IMR-90 (cell line): ENCODE results near the gene TLL1. TPM values are rescaled to one million over a fixed set of nuclear protein-coding genes. Genes with fewer than 3 reads are reported as not detected.

ENCODE experiments used
- ATAC-seq: fragments of 200-7000 bp; cut with Tn5 transposase; 2 replicates; pipeline ENCODE4 v1.9.1; 2020; ENCODE audit warnings: low read depth, mild to moderate bottlenecking, moderate library complexity
- BruUV-seq: library from RNA; stranded (reverse); fragments of 400-500 nt; replicated peaks from 2 replicates; lab custom pipeline; 2021; lab: Mats Ljungman, UMichigan
- CTCF ChIA-PET: fragments of 300-600 bp; formaldehyde crosslinking; extraction: SDS; loops from one replicate; lab custom pipeline; 2021; ENCODE audit warnings: antibody characterized with exemption; lab: Yijun Ruan, JAX
- POLR2A ChIA-PET: fragments of 300-600 bp; sonication (Branson Sonifier 250); formaldehyde crosslinking; loops from one replicate; lab custom pipeline; 2022; ENCODE audit warnings: antibody characterized with exemption; ENCODE audit not compliant: unreplicated experiment; lab: Charles Lee
- DNase-seq: peaks from one replicate; pipeline ENCODE4 v3.0.0; 2013
- H2AFZ ChIP-seq: replicated peaks from 2 replicates; pipeline ENCODE3; 2013; ENCODE audit warnings: low read length, mild to moderate bottlenecking; ENCODE audit not compliant: poor library complexity
- H2AK5ac ChIP-seq: 2 replicates; pipeline ENCODE4 v1.6.1; 2013; ENCODE audit warnings: low read depth, low read length, inconsistent platforms
- H2AK9ac ChIP-seq: replicated peaks from 2 replicates; pipeline ENCODE3; 2013; ENCODE audit warnings: mild to moderate bottlenecking, low read depth, low read length, moderate library complexity; ENCODE audit not compliant: poor library complexity
- H2BK120ac ChIP-seq: 2 replicates; pipeline ENCODE4 v1.6.1; 2013; ENCODE audit warnings: low read depth, low read length, inconsistent platforms
- H2BK15ac ChIP-seq: 3 replicates; pipeline ENCODE4 v1.6.1; 2013; ENCODE audit warnings: low read depth, low read length, inconsistent platforms
- H2BK20ac ChIP-seq: 2 replicates; pipeline ENCODE4 v1.6.1; 2013; ENCODE audit warnings: low read depth, mild to moderate bottlenecking, inconsistent platforms, low read length, moderate library complexity
- H2BK5ac ChIP-seq: 2 replicates; pipeline ENCODE4 v1.6.1; 2013; ENCODE audit warnings: mild to moderate bottlenecking, low read depth, low read length, inconsistent platforms; ENCODE audit not compliant: poor library complexity, severe bottlenecking
- H3K14ac ChIP-seq: replicated peaks from 2 replicates; pipeline ENCODE4 v1.6.1; 2013; ENCODE audit warnings: low read depth, low read length, inconsistent platforms
- H3K18ac ChIP-seq: 2 replicates; pipeline ENCODE4 v1.6.1; 2013; ENCODE audit warnings: low read depth, low read length, control low read depth
- H3K23ac ChIP-seq: 2 replicates; pipeline ENCODE4 v1.6.1; 2013; ENCODE audit warnings: low read depth, low read length, inconsistent platforms
- H3K27ac ChIP-seq: 2 replicates; pipeline ENCODE4 v1.5.1; 2013; ENCODE audit warnings: mild to moderate bottlenecking, control low read depth, low read length; ENCODE audit not compliant: insufficient read depth
- H3K27me3 ChIP-seq: 2 replicates; pipeline ENCODE4 v1.6.1; 2013; ENCODE audit warnings: low read length; ENCODE audit not compliant: control insufficient read depth, insufficient read depth
- H3K36me3 ChIP-seq: 2 replicates; pipeline ENCODE4 v1.6.1; 2013; ENCODE audit warnings: low read length, mixed read lengths; ENCODE audit not compliant: control insufficient read depth, insufficient read depth
- H3K4ac ChIP-seq: 2 replicates; pipeline ENCODE4 v1.6.1; 2013; ENCODE audit warnings: low read depth, low read length, inconsistent platforms
- H3K4me1 ChIP-seq: 2 replicates; pipeline ENCODE4 v1.6.1; 2013; ENCODE audit warnings: low read length, mixed read lengths; ENCODE audit not compliant: control insufficient read depth, insufficient read depth
- H3K4me2 ChIP-seq: 2 replicates; pipeline ENCODE4 v1.6.1; 2013; ENCODE audit warnings: low read depth, mild to moderate bottlenecking, control low read depth, low read length, moderate library complexity
- H3K4me3 ChIP-seq: 2 replicates; pipeline ENCODE4 v1.5.1; 2013; ENCODE audit warnings: low read depth, mild to moderate bottlenecking, control low read depth, low read length, moderate library complexity; ENCODE audit not compliant: insufficient read depth
- H3K56ac ChIP-seq: 2 replicates; pipeline ENCODE4 v1.6.1; 2013; ENCODE audit warnings: low read length, inconsistent platforms; ENCODE audit not compliant: insufficient read depth; ENCODE audit errors: extremely low read depth
- H3K79me1 ChIP-seq, 2 experiments: 2 replicates each; pipeline ENCODE4 v1.6.1; 2013; ENCODE audit warnings: low read length in 2 of 2, inconsistent platforms in 1 of 2, low read depth in 1 of 2
- H3K9ac ChIP-seq: 2 replicates; pipeline ENCODE4 v1.6.1; 2013; ENCODE audit warnings: low read depth, low read length, control low read depth
- H3K9me1 ChIP-seq: 2 replicates; pipeline ENCODE4 v1.6.1; 2013; ENCODE audit warnings: low read length, inconsistent platforms; ENCODE audit not compliant: insufficient read depth
- H3K9me3 ChIP-seq: 2 replicates; pipeline ENCODE4 v1.6.1; 2013; ENCODE audit warnings: low read length; ENCODE audit not compliant: control insufficient read depth, insufficient read depth
- H4K20me1 ChIP-seq: 2 replicates; pipeline ENCODE4 v1.6.1; 2013; ENCODE audit warnings: low read length, inconsistent platforms; ENCODE audit not compliant: insufficient read depth
- H4K5ac ChIP-seq: 2 replicates; pipeline ENCODE4 v1.6.1; 2013; ENCODE audit warnings: mild to moderate bottlenecking, low read depth, low read length, control low read depth
- H4K8ac ChIP-seq, 2 experiments: 2 replicates each; pipeline ENCODE4 v1.6.1; 2013; ENCODE audit warnings: low read depth in 2 of 2, low read length in 2 of 2, control low read depth in 1 of 2, inconsistent platforms in 1 of 2
- H4K91ac ChIP-seq: 2 replicates; pipeline ENCODE4 v1.6.1; 2013; ENCODE audit warnings: low read depth, low read length, inconsistent platforms; ENCODE audit not compliant: insufficient read depth
- CHD1 ChIP-seq: IDR thresholded peaks from 2 replicates; pipeline ENCODE4 v1.6.1; 2012; ENCODE audit warnings: low read depth, low read length, improper control_type of control experiment
- ELK1 ChIP-seq: fragments of 150-350 bp; IDR thresholded peaks from 2 replicates; pipeline ENCODE4 v1.6.1; 2016; ENCODE audit warnings: low read depth, mild to moderate bottlenecking, low read length, moderate library complexity, borderline replicate concordance
- MAFK ChIP-seq: IDR thresholded peaks from 2 replicates; pipeline ENCODE4 v1.6.1; 2012; ENCODE audit warnings: low read depth, low read length, improper control_type of control experiment
- RFX5 ChIP-seq: IDR thresholded peaks from 2 replicates; pipeline ENCODE4 v1.8.0; 2012; ENCODE audit warnings: low read depth, mild to moderate bottlenecking, low read length, moderate library complexity
- WGBS, 2 experiments: methylation state at CpG; one replicate each; pipeline versions ENCODE4 v1.1.5 to v1.1.7; 2013; ENCODE audit warnings: missing lambda C conversion rate in 2 of 2; ENCODE audit not compliant: insufficient read length in 1 of 2; ENCODE audit errors: extremely low coverage in 2 of 2; 5-methylcytosine and 5-hydroxymethylcytosine counted together
- dilution Hi-C: fragments of 300-500 bp; cut with HindIII; formaldehyde crosslinking; loops from one replicate; pipeline ENCODE4 v1.14.3; 2018; ENCODE audit warnings: low sequenced_read_pairs; ENCODE audit not compliant: unreplicated experiment
- in situ Hi-C: fragments of 300-500 bp; cut with MboI; formaldehyde crosslinking; loops from 3 replicates; pipeline ENCODE4 v1.14.3; 2019; ENCODE audit warnings: low sequenced_read_pairs, inconsistent platforms, mixed read lengths
- intact Hi-C: fragments of 100-400 bp; cut with micrococcal nuclease; formaldehyde crosslinking; loops from 2 replicates; pipeline ENCODE4 v1.10.0; 2022
- polyA plus RNA-seq, 3 experiments: library from polyadenylated mRNA; depleted of rRNA; stranded (reverse); fragments of >200 nt; gene quantifications; 2 replicates each; pipeline ENCODE4 v1.2.3, GENCODE V29; 2012; ENCODE audit warnings: low replicate concordance in 1 of 3
- total RNA-seq: library from RNA; depleted of rRNA; stranded (reverse); fragments of >200 nt; gene quantifications from 2 replicates; pipeline ENCODE4 v1.2.3, GENCODE V29; 2012
- TF ChIP-seq, protein P1 (sequence below): fragments of 150-350 bp; IDR thresholded peaks from 2 replicates; pipeline ENCODE4 v1.6.1; 2017; ENCODE audit warnings: mild to moderate bottlenecking, antibody characterized with exemption, low read length, low read depth

Gene TLL1
- total and polyA plus RNA-seq, 2 of the 4 experiments (the other 2 are of a cell fraction): not detected

GRCh38 chr4:165864271-165864670 is 8.8 kb upstream of the TLL1 start:
- no peak overlapping the region for H2AFZ ChIP-seq
- H2BK15ac ChIP-seq: no peak overlapping the region
- no peak overlapping the region for H3K23ac ChIP-seq
- no peak overlapping the region for H2BK5ac ChIP-seq
- no peaks in the 10 kb centered on the region for H3K36me3 ChIP-seq
- H3K56ac ChIP-seq: no peak overlapping the region
- H2BK20ac ChIP-seq: no peak overlapping the region
- no peak overlapping the region for H3K18ac ChIP-seq
- dilution Hi-C loops: no loop called here
- intact Hi-C loops: no loop called here
- no peak overlapping the region for H3K9ac ChIP-seq
- no peak overlapping the region for H3K27ac ChIP-seq
- H2AK5ac ChIP-seq: no peak overlapping the region
- no TSS peak for BruUV-seq
- POLR2A ChIA-PET: no interaction called here
- H3K14ac ChIP-seq: no peak overlapping the region
- CTCF ChIA-PET: no interaction called here
- no peaks in the 10 kb centered on the region for H3K4me1 ChIP-seq
- no peak overlapping the region for H2BK120ac ChIP-seq
- no peak overlapping the region for H3K4ac ChIP-seq
- no peaks in the 10 kb centered on the region for H3K27me3 ChIP-seq
- H3K9me1 ChIP-seq: no peaks in the 10 kb centered on the region
- no peaks in the 10 kb centered on the region for H3K79me1 ChIP-seq
- DNase-seq: no peak
- no peak overlapping the region for H4K91ac ChIP-seq
- H3K4me3 ChIP-seq: no peak overlapping the region
- no peak overlapping the region for H3K4me2 ChIP-seq
- H2AK9ac ChIP-seq: no peak overlapping the region
- WGBS, 2 experiments: no CpG with 5 or more reads among the region's 3 CpGs
- TF ChIP-seq RFX5 (no peak), ELK1 (no peak), MAFK (no peak), CHD1 (no peak)
- TF ChIP-seq, protein P1, sequence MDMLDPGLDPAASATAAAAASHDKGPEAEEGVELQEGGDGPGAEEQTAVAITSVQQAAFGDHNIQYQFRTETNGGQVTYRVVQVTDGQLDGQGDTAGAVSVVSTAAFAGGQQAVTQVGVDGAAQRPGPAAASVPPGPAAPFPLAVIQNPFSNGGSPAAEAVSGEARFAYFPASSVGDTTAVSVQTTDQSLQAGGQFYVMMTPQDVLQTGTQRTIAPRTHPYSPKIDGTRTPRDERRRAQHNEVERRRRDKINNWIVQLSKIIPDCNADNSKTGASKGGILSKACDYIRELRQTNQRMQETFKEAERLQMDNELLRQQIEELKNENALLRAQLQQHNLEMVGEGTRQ: no peak
- ATAC-seq: no peak
- peaks cover 1% of the 10 kb centered on the region; the same call in 1 of the 2 replicates for H3K9me3 ChIP-seq
- H4K20me1 ChIP-seq: no peaks in the 10 kb centered on the region
- H4K8ac ChIP-seq: no peak overlapping the region
- no peak overlapping the region for H4K5ac ChIP-seq
- in situ Hi-C loops: no loop called here
